MCF 10A (cell line): ENCODE results near the gene NINJ1. TPM values are rescaled to one million over a fixed set of nuclear protein-coding genes. Genes with fewer than 3 reads are reported as not detected.
"Not testable (repeated sequence)": the region's sequence is repeated elsewhere in the genome, so short reads cannot be mapped to it uniquely, and the experiment has no call there.

Experiments used
- BruUV-seq: library from RNA; stranded (reverse); fragments of 400-500 nt; replicated peaks from 2 replicates; lab custom pipeline; 2021; lab: Mats Ljungman, UMichigan
- CTCF ChIA-PET: fragments of 300-600 bp; sonication (Branson Sonifier 250); formaldehyde crosslinking; extraction: SDS; loops from one replicate; lab custom pipeline; 2021; ENCODE audit warnings: antibody characterized with exemption, inconsistent platforms; lab: Yijun Ruan, JAX
- POLR2A ChIA-PET: fragments of 300-600, 350-650 bp; sonication (Branson Sonifier 250); formaldehyde crosslinking; extraction: SDS; loops from one replicate; lab custom pipeline; 2020; ENCODE audit warnings: antibody characterized with exemption, inconsistent platforms; lab: Yijun Ruan, JAX
- DNase-seq: peaks from one replicate; pipeline ENCODE4 v3.0.0-alpha.2; 2018; ENCODE audit not compliant: unreplicated experiment
- H3K27ac Mint-ChIP-seq: one replicate; pipeline ENCODE4 v1.8.0; 2022; ENCODE audit warnings: mild to moderate bottlenecking, low read depth, mixed read lengths; ENCODE audit not compliant: unreplicated experiment
- H3K27me3 Mint-ChIP-seq: one replicate; pipeline ENCODE4 v1.8.0; 2022; ENCODE audit warnings: mixed read lengths; ENCODE audit not compliant: insufficient read depth, unreplicated experiment
- H3K36me3 Mint-ChIP-seq: one replicate; pipeline ENCODE4 v1.8.0; 2022; ENCODE audit warnings: mild to moderate bottlenecking, moderate library complexity, mixed read lengths; ENCODE audit not compliant: insufficient read depth, unreplicated experiment
- H3K4me1 Mint-ChIP-seq: one replicate; pipeline ENCODE4 v1.8.0; 2022; ENCODE audit warnings: mixed read lengths; ENCODE audit not compliant: insufficient read depth, unreplicated experiment
- H3K4me3 Mint-ChIP-seq: one replicate; pipeline ENCODE4 v1.8.0; 2022; ENCODE audit warnings: mild to moderate bottlenecking, moderate library complexity, mixed read lengths; ENCODE audit not compliant: unreplicated experiment
- H3K9me3 Mint-ChIP-seq: one replicate; pipeline ENCODE4 v1.8.0; 2022; ENCODE audit warnings: mixed read lengths; ENCODE audit not compliant: unreplicated experiment
- CTCF ChIP-seq: fragments of 200-600 bp; IDR thresholded peaks from one replicate; pipeline ENCODE4 v1.8.0; 2022; ENCODE audit warnings: antibody characterized with exemption, mild to moderate bottlenecking; ENCODE audit not compliant: unreplicated experiment
- intact Hi-C: fragments of 100-400 bp; cut with micrococcal nuclease; formaldehyde crosslinking; loops from 2 replicates; pipeline ENCODE4 v1.14.1; 2022
- total RNA-seq: library from RNA; stranded (reverse); gene quantifications from 2 replicates; pipeline ENCODE4 v1.2.3, GENCODE V29; 2022

The NINJ1 gene
- total RNA-seq, 1 experiment from 2014 or later = 64.7 TPM

GRCh38 chr9:93147632-93148031, 13.6 kb upstream of the NINJ1 start:
- no peak for TF ChIP-seq CTCF
- no TSS peak for BruUV-seq
- intact Hi-C loops = no loop called here
- ChIA-PET CTCF (interaction anchor here (0.6 kb wide), 1 partner anchor 840 kb away, joined by 4 read pairs; no protein-coding TSS in a partner anchor), POLR2A (no interaction called here)
- H3K36me3 Mint-ChIP-seq = no peaks in the 10 kb centered on the region
- peaks cover 8% of the 10 kb centered on the region for H3K4me1 Mint-ChIP-seq
- H3K27me3 Mint-ChIP-seq = no peaks in the 10 kb centered on the region
- H3K27ac Mint-ChIP-seq = no peak overlapping the region
- no peaks in the 10 kb centered on the region for H3K9me3 Mint-ChIP-seq
- DNase-seq = no peak
- H3K4me3 Mint-ChIP-seq = no peak overlapping the region

- POLR2A ChIA-PET, H3K4me1 Mint-ChIP-seq, H3K36me3 Mint-ChIP-seq, H3K9me3 Mint-ChIP-seq, H3K27ac Mint-ChIP-seq, H3K4me3 Mint-ChIP-seq, BruUV-seq, DNase-seq, intact Hi-C loops, H3K27me3 Mint-ChIP-seq: not testable (repeated sequence)
- CTCF ChIA-PET = interaction anchor here (0.5 to 1.4 kb wide), 4 partner anchors 8 to 1192 kb away, joined by 3 to 4 read pairs (median 3); no protein-coding TSS in a partner anchor
Observed at GRCh38 chr9:93146696-93147095, 12.6 kb upstream of the NINJ1 start.

GRCh38 chr9:93143830-93144530, 9.9 kb upstream of the NINJ1 start:
- DNase-seq = peak; percentile 27

GRCh38 chr9:93141771-93142483, 7.9 kb upstream of the NINJ1 start:
- intact Hi-C loops = no loop called here
- POLR2A ChIA-PET = interaction anchor here (0.8 kb wide), 1 partner anchor 8 kb away, joined by 3 read pairs; the partner anchor contains the start of gene NINJ1
- H3K27me3 Mint-ChIP-seq = no peaks in the 10 kb centered on the region
- H3K4me3 Mint-ChIP-seq = no peak overlapping the region
- DNase-seq = peak; percentile 53
- CTCF ChIA-PET = interaction anchor here (1.0 to 1.5 kb wide), 5 partner anchors 12 to 425 kb away, joined by 3 to 8 read pairs (median 3); no protein-coding TSS in a partner anchor
- peaks cover 5% of the 10 kb centered on the region for H3K36me3 Mint-ChIP-seq
- no peaks in the 10 kb centered on the region for H3K9me3 Mint-ChIP-seq
- peaks cover 14% of the 10 kb centered on the region for H3K4me1 Mint-ChIP-seq
- H3K27ac Mint-ChIP-seq = no peak overlapping the region
- no TSS peak for BruUV-seq
- no peak for TF ChIP-seq CTCF

More at GRCh38 chr9:93143830-93144530, 9.9 kb upstream of the NINJ1 start:
- POLR2A ChIA-PET = interaction anchor here (1.3 kb wide), 1 partner anchor 9 kb away, joined by 3 read pairs; no protein-coding TSS in a partner anchor
- H3K36me3 Mint-ChIP-seq = peaks cover 5% of the 10 kb centered on the region
- intact Hi-C loops = no loop called here
- H3K27ac Mint-ChIP-seq = no peak overlapping the region
- H3K9me3 Mint-ChIP-seq = no peaks in the 10 kb centered on the region
- H3K4me3 Mint-ChIP-seq = no peak overlapping the region
- peaks cover 14% of the 10 kb centered on the region for H3K4me1 Mint-ChIP-seq
- no peak for TF ChIP-seq CTCF
- no peaks in the 10 kb centered on the region for H3K27me3 Mint-ChIP-seq
- CTCF ChIA-PET = interaction anchor here (0.6 to 1.3 kb wide), 2 partner anchors 10 to 271 kb away, joined by 4 read pairs; no protein-coding TSS in a partner anchor
- BruUV-seq = no TSS peak
